ENCODE measurements around the gene SORCS2. TPM values are rescaled to one million over a fixed set of nuclear protein-coding genes. Genes with fewer than 3 reads are reported as not detected.

SORCS2 gene
- total and polyA plus RNA-seq, 7 donors = 0.18 to 1.5 (median 0.36) TPM

DNA sequence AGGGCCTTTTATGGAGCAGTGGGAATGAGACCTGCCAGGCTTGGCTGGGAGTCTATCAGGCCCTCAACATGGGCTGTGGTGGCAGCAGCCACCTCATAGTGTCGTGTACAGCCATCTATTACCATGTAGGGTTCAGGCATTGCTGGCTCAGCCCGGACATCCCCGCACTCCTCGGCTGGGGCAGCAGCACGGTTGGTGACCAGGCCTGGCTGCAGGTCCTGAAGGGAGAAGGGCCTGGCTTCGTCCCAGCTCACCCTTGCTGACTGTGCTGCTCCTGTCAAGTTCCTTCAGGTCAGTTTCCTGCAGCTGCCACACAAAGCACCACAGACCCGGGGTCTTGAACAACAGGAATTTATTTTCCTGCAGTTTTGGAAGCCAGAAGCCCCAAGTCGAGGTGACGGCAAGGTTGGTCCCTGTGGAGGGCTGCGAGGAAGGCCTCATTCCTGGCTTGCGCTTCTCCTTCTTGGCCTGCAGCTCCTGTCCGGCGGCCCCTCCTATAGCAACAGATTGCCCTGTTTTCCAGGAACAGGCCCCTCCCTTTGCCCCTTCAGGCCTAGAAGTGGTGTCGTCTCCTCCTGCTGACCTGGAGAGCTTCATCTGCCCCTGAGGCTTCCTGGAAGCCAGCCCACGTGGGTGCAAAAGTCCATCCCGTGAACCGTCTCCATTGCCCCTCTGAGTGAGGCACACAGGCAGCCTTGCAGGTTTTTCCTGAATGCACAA lies 25.2 kb upstream of the SORCS2 start:
- H3K9me3 ChIP-seq = no peaks in the 10 kb centered on the region
- ATAC-seq (no peak), DNase-seq (peak in 1 of 2 donors; percentile 38)
- H3K4me3 ChIP-seq = no peak overlapping the region
- intact Hi-C loops (cut with DNase I) = no loop called here
- 69 to 77% (median 76%) methylated on average over 17 of the region's 17 CpGs for WGBS, 3 donors
- H3K27me3 ChIP-seq (ENCODE audit: insufficient read depth in 3 of 3, low read length in 2 of 3) = no peaks in the 10 kb centered on the region
- no peaks in the 10 kb centered on the region for H3K36me3 ChIP-seq (ENCODE audit: insufficient read depth in 1 of 2, low read depth in 1 of 2)
- no peak overlapping the region for H3K27ac ChIP-seq
- no peak for TF ChIP-seq CTCF (IDR thresholded peaks at IDR 0.05)
- no peaks in the 10 kb centered on the region for H3K4me1 ChIP-seq

GRCh38 chr4:7167706-7168105 lies 24.6 kb upstream of the SORCS2 start:
- no peaks in the 10 kb centered on the region for H3K4me1 ChIP-seq
- WGBS, 3 donors = 77 to 86% (median 78%) methylated on average over 4 of the region's 4 CpGs
- no peaks in the 10 kb centered on the region for H3K27me3 ChIP-seq (ENCODE audit: insufficient read depth in 3 of 3, low read length in 2 of 3)
- H3K36me3 ChIP-seq (ENCODE audit: insufficient read depth in 1 of 2, low read depth in 1 of 2) = no peaks in the 10 kb centered on the region
- intact Hi-C loops (cut with DNase I) = no loop called here
- DNase-seq = peak in 1 of 2 donors; percentile 2
- TF ChIP-seq CTCF (IDR thresholded peaks at IDR 0.05) = no peak
- H3K9me3 ChIP-seq = no peaks in the 10 kb centered on the region
- H3K27ac ChIP-seq = no peak overlapping the region
- no peak for ATAC-seq
- no peak overlapping the region for H3K4me3 ChIP-seq

GRCh38 chr4:7168106-7168505 lies 24.2 kb upstream of the SORCS2 start:
- intact Hi-C loops (cut with DNase I) = no loop called here
- ATAC-seq (no peak), DNase-seq (peak in 1 of 2 donors; percentile 29)
- WGBS, 3 donors = 91 to 94% (median 93%) methylated on average over 8 of the region's 8 CpGs
- H3K36me3 ChIP-seq (ENCODE audit: insufficient read depth in 1 of 2, low read depth in 1 of 2) = no peaks in the 10 kb centered on the region
- H3K9me3 ChIP-seq = no peaks in the 10 kb centered on the region
- no peaks in the 10 kb centered on the region for H3K4me1 ChIP-seq
- TF ChIP-seq CTCF (IDR thresholded peaks at IDR 0.05) = no peak
- H3K27ac ChIP-seq = no peak overlapping the region
- no peak overlapping the region for H3K4me3 ChIP-seq
- no peaks in the 10 kb centered on the region for H3K27me3 ChIP-seq (ENCODE audit: insufficient read depth in 3 of 3, low read length in 2 of 3)

DNA sequence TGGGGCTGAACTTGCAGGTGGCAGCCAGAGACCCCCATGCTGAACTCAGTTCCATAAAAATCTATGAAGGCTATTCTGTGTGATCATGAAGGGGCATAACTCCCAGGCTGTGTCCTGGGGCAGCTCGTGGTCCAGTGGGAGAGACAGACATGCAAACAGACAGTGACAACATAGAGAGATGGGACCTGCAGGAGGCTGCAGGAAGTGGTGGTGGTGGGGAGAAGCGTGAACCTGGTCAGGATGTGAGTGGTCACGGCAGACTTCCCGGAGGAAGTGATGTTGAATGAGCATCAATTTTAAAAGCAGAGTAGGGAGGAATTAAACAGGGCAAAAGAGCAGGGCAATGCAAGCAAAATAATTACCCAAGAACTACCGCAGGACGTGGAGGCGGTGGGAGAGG lies 23.2 kb upstream of the SORCS2 start:
- H3K36me3 ChIP-seq (ENCODE audit: insufficient read depth in 1 of 2, low read depth in 1 of 2) = no peaks in the 10 kb centered on the region
- intact Hi-C loops (cut with DNase I) = no loop called here
- H3K4me1 ChIP-seq = no peaks in the 10 kb centered on the region
- DNase-seq (peak in 1 of 2 donors; percentile 15), ATAC-seq (no peak)
- H3K27me3 ChIP-seq (ENCODE audit: insufficient read depth in 3 of 3, low read length in 2 of 3) = no peaks in the 10 kb centered on the region
- TF ChIP-seq CTCF (IDR thresholded peaks at IDR 0.05) = no peak
- H3K27ac ChIP-seq = no peak overlapping the region
- no peaks in the 10 kb centered on the region for H3K9me3 ChIP-seq
- 82 to 85% (median 84%) methylated on average over 7 of the region's 7 CpGs for WGBS, 3 donors
- H3K4me3 ChIP-seq = no peak overlapping the region

DNA sequence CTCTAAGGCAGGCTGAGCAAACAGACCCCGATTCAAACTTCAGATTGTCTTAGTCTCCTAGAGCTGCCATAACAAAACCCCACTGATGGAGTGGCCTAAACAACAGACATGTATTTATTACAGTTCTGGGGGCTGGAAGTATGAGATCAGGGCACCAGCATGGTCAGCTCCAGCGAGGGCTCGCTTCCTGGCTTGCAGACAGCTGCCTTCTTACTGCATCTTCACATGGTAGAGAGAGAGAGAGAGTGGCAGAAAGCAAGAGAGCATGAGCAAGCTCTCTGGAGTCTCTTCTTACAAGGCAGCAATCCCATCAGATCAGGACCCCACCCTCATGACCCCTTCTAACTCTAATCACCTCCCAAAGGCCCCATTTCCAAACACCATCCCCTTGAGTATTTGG lies 22.3 kb upstream of the SORCS2 start:
- Histone ChIP-seq H3K27me3 (ENCODE audit: insufficient read depth in 3 of 3, low read length in 2 of 3) (no peaks in the 10 kb centered on the region), H3K4me3 (no peak overlapping the region), H3K4me1 (no peaks in the 10 kb centered on the region), H3K27ac (no peak overlapping the region), H3K36me3 (ENCODE audit: insufficient read depth in 1 of 2, low read depth in 1 of 2) (no peaks in the 10 kb centered on the region), H3K9me3 (no peaks in the 10 kb centered on the region)
- TF ChIP-seq CTCF (IDR thresholded peaks at IDR 0.05) = no peak
- ATAC-seq = no peak
- intact Hi-C loops (cut with DNase I) = no loop called here
- no peak for DNase-seq
- WGBS, 3 donors = 79 to 84% (median 84%) methylated on average over 3 of the region's 3 CpGs

All from psoas muscle (tissue), 8 donors.